Stimulated activated CD4-positive, alpha-beta T cell treated with anti-CD3 and anti-CD28 coated beads, Interleukin-4, amount 100 ng/mL, for 1 hour (primary cell): ENCODE measurements around the gene DPPA4.
"Not testable (repeated sequence)": the region's sequence is repeated elsewhere in the genome, so short reads cannot be mapped to it uniquely, and the experiment has no call there.

Experiments
- DNase-seq: peaks from one replicate; pipeline ENCODE4 v3.0.0-alpha.2; 2020

The DPPA4 gene, protein sequence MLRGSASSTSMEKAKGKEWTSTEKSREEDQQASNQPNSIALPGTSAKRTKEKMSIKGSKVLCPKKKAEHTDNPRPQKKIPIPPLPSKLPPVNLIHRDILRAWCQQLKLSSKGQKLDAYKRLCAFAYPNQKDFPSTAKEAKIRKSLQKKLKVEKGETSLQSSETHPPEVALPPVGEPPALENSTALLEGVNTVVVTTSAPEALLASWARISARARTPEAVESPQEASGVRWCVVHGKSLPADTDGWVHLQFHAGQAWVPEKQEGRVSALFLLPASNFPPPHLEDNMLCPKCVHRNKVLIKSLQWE

DNA sequence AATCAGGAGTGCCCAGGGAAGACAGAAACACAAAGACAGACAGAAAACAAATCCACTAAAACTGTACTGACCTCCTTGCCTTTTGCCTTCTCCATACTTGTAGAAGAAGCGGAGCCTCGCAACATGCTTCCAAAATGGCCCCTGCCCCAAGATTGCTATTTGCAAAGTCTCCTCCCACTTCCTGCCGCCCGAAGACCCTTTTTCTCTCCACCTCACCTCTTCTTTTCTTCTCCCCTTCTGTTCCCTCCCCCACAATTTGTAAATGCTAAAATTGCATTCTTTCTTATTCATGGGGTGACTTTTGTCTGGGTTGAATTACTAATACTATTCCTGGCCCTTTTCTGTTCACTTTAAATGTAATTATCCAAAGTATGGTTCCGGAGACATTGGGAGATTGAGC is at the start of gene DPPA4:
DPPA4 (minus strand) TSS at position 154 of the 400 bp plus-strand sequence; CDS start at position 125, 29 bp downstream.
- DNase-seq, result no peak

DNA sequence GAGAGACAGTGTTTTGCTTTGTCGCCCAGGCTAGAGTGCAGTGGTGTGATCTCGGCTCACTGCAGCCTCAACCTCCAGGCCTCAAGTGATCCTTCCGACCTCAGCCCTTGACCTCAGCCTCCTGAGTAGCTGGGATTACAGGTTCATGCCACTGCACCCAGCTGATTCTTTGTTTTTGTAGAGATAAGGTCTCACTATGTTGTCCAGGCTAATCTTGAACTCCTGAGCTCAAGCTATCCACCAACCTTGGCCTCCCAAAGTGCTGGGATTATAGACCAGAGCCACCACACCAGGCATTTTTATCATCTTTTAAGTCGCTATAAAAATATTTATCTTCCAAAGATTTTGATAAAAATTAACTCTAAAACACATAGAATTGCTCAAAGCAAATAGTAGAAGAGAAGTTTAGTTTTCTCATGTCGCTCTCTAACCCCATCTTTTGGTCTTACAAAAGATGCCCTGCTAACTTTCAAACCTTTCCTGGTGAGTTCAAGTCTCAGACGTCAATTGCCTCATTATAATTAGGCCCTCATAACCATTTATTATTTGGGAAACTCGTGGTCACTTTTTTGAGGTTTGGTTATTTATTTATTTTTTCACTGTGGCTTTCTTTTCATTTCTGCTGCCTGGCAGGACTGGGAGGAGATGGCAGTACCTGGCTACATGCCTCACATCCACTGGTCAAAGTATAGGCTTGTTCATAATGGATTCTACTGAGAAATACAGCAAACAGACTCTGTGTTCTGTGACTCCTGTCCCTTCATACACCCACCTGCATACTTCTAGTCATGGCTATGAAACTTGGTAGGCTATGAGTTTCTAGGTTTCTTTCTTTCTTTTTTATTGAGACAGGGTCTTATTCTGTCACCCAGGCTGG is 48.3 kb upstream of the DPPA4 start:
- no peak for DNase-seq

DNA sequence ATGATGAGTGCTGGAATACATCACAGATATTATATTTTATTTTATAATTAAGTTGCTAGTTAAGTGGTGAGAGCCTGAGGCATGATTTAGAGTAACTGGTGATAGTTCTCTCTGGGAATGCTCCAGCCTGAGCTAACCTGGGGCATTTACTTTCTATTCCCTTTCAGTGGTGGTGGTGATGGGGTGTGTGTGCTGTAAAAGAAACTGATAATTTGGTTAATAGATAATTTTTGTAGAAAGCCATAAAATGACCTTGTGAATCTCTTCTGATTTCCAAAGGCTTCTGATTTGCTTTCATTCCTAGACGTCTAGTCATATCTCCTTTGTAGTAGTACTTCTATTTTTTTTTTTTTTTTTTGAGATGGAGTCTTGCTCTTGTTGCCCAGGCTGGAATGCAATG is 46.8 kb upstream of the DPPA4 start:
- DNase-seq, result no peak

DNA sequence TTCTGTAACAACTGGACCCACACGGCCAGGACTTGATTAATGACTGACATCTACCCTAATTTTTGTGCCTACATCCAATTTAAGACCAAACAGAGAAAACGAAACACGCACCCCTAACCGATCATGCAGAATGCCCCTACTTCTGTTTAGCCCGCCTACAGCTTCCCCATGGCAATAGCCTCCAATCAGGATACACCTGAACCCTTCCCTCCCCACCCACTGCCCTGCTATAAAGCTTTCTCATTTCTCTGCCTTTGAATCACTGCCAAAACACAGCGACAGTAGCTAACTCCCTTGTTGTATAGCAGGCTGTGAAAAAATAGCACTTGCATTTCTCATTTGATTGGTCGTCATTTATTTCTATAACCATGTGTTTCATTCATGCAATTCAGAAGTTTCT is 45.2 kb upstream of the DPPA4 start:
- no peak for DNase-seq

DNA sequence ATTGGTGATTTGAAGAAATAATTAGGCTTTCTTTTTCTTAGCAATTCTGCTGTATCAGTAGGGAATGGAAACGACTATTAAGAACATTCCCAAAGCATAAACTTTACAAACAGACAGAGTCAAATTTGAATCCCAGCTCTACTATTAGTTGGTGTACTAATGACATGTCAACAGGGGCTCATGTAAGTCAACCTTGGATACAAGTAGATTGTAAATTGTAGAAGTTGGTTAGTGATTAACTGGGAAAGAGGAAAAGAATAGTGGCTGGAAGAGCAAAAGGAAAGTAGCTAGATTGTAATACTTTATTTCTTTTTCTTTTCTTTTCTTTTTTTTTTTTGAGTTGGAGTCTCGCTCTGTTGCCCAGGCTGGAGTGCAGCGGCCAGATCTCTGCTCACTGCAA is 38.6 kb upstream of the DPPA4 start:
- no peak for DNase-seq

DNA sequence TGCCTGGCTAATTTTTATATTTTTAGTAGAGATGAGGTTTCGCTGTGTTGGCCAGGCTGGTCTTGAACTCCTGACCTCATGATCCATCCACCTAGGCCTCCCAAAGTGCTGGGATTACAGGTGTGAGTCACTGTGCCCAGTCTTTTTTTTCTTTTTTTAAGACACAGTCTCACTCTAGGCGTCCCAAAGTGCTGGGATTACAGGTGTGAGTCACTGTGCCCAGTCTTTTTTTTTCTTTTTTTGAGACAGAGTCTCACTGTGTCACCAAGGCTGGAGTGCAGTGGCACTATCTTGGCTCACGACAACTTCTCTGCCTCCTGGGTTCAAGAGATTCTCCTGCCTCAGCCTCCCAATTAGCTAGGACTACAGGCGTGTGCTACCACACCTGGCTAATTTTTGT is 37.1 kb upstream of the DPPA4 start:
- not testable (repeated sequence) for DNase-seq

DNA sequence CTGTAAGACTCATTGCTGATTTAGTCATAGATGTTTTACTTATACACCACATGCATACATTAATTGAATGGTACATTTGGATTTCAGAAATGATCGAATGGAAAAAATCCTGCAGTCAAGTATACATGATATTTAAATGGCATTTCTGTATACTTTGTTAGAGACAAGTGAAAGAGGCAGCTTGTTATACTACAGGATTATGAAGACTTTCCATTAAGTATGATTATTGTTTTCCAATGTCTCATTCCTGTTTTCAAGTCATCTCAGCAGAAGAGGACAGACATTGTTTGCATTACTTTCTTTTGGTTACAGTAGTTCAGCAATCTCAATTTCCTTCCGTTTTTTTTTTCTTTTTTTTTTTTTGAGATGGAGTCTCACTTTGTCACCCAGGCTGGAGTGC is 36.6 kb upstream of the DPPA4 start:
- DNase-seq, result no peak

DNA sequence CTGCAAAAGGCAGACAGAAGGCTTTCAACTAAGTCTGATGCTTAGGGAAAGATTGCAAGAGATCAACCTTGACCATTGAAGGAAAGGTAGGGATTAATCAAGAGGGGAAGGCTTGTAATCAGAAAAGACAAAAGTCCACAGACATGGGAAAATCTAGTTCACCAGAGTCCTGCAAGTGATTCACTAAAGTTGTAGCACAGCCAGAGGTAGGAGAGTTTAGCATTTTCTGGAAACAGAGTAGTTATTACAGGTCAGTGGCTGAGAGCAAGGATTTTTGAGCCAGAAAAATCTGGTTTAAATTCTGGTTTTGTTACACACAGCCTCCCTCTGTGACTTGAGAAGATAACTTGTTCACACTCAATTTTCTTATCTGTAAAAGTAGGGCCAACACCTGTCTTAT is 35.3 kb upstream of the DPPA4 start:
- no peak for DNase-seq

DNA sequence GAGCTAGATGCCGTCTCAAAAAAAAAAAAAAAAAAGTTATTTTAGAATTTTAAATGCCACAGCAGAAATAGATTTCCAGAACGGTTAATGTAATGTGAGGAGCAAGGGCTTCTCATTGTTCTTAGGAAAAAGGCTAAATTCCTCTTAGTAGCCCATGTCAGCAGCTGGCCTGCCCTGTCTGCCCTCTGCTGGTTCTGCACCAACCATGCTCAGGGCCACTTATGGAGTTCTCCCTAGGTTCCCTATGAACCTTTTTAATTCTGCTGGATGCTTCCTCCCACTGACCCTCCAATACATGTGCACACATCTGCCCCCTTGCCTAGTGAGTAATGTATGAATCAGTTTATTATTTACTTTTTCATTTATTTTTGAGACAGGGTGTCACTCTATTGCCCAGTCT is 32.2 kb upstream of the DPPA4 start:
- no peak for DNase-seq

DNA sequence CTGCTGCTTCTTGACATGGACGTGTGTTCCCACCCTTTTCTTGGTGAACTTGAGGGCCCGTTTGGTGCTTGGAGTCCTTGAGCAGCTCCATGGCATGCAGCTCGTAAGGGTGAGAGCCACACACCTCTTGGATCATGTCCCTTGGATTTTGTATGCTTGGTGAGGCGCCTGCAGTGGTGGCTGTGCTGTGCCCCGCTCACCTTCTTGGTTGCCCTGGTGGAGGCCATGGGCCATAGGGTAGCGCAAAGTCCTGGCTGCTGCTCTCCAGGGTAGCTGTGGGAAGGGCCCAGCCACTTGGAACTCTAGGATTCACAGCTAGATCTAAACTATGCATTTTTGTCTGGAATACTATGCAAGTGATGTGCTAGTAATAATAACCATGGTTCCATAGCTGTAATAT is 26.7 kb upstream of the DPPA4 start:
- DNase-seq, result no peak

DNA sequence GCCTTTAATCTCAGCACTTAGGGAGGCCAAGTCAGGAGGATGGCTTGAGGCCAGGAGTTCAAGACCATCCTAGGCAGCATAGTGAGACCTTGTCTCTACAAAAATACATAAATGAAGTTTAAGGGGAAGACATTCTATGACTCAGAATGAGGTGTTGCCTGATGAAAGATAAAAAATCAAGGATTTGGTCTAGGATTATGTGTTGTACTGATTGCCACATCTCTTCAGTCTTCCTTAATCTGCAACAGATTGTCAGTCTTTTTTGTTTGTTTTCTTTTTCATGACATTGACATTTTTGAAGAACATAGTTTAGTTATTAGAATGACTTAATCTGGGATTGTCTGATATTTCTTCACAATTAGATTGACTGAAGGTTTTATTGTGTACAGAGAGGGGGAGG is 26.3 kb upstream of the DPPA4 start:
- no peak for DNase-seq

DNA sequence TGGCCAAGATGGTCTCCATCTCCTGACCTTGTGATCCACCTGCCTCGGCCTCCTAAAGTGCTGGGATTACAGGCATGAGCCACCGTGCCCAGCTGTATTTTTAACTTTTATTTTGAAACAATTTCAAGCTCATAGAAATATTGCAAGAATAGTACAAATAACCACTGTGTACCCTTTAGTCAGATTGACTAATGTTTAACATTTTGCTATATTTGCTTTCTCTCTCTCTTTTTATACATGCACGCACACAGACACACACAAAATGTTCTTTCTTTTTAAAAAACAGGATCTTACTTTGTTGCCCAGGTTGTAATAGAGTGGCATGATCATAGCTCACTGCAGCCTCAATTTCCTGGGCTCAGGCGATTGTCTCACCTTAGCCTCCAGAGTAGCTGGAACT is 25.5 kb upstream of the DPPA4 start:
- DNase-seq, result no peak

DNA sequence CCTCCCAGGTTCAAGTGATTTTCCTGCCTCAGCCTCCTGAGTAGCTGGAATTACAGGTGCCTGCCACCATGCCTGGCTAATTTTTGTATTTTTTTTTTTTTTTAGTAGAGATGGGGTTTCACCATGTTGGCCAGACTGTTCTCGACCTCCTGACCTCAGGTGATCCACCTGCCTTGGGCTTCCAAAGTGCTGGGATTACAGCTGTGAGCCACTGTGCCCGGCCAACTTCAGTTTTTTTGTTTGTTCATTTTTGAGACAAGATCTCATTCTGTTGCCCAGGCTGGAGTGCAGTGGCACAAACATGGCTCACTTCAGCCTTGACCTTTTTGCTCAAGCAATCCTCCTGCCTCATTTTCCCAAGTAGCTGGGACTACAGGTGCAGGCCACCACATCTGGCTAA is 21.5 kb upstream of the DPPA4 start:
- not testable (repeated sequence) for DNase-seq

DNA sequence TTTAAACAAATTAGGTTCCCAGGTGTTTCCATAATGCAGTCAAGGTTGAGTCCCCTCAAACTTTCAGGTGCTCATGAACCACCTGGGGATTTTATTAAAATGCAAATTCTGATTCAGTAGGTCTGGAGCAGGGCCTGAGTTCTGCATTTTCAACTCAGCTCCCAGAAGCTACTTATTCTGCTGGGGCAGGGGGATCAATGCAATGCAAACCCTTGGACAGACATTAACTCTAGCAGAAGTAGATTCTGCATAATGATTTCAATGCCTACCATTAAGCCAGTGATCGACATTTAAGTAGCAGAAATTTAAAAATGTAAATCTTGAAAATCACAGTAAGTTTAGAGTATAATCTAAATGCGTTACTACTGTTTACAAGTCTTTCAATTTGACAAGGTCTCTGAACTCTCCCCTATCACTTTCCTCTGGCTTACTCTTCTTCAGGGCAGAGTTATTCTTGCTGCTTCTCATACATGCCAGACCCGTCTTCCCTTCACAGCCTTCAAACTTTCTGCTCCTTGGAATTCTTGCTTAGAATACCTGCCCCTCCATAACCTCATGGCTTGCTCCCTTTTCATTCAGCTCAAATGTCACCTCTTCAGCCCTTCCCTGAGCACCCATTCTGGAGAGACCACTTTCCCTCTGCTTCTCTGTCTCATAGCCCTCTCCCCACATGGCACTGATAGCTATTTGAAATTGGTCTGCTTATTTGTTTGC is 19.3 kb upstream of the DPPA4 start:
- DNase-seq, result no peak

DNA sequence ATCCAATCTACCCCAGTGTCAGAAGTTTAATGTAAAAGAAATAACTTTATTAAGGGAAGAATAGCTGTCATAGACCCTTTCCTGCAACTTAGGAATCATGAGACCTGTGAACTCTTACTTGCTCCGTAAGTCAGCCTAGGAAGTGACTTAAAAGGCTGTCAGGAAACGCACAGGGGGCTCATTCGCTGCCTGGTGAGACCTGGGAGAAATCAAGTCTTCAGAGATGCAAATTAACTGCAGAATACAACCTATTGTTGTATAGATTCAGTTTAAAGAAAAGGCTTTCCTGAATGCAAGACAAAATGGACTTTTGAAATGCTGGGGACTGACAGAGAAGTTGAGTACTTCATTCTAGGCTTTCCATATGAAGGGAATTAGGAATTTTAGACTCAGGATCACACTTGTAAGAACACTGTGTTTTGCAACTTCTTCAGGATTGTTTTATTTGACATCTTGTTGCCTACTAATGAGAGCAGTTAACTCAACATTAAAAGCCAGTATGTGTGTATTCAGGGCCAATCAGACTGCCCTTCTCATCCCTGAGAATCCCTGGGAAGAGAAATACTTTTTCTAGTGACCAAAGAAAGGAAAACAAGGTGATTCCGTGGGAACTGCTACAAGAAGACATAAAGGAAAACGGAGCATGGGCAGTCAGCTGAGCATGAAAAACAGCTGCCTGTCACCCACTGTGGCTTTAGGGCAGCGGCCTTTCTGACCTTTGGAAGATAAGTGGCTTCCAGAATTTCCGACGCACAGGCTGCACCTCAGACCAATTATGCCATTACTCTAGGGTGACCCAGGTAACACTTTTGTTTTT is 18.5 kb upstream of the DPPA4 start:
- no peak for DNase-seq

DNA sequence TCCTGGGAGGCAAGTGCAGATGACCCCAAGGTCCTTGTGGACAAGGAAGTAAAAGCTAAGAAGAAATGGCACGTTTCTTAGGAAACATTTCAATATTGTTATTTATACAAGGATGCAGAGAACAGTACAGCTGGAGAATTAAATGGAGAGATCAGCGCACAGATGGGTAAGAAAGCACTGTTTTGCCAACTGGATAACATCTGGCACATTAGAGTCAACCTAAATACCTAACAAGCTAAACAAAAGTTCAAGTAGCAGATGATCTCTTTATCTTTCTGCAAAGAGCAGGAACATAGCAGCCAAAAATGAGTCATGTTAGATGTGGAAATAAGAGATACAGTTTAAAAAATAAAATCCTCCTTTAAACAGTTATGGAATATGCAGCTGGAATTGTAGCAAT is 15.7 kb upstream of the DPPA4 start:
- no peak for DNase-seq

DNA sequence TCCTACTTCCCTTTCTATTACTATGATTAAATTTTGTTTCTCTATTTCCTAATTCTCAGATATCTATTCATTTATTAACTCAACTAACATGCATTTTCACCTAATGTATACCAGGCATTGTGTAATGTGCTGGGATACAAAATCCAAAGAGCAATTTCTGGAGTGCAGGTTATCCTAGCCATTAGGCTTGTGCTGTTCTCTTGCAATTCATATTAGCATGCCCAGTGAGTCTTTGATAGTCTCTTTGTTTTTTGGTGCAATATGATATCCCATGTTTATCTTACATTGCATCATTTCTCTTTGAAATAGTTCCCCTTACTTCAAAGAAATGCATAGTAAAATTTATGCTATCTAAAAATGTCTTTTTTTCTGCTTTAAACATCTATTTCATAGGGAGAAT is 13.9 kb upstream of the DPPA4 start:
- DNase-seq, result no peak

DNA sequence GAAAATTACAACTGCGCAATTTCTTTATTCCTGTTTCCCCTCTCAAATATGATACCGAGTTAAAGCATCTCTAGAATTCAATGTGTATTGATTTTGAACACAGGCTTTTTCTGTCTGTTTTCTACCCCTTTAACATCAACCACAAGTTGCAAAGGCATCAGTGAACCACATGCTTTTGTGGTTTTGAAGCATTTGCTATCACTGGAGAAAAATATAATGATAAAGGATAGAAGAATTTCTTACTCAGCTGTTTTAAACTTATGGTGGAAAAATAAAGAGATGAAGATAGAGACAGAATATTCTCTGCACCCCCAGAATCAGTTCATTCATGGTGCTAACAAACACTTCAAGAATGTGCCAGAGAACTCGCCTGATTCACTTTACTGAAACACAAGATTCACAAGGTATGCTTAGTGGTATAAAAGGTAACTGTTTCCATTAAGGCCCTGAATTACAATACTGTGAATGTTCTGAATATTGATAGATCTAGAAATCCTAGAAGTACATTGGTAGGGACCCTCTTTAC is 9.5 kb upstream of the DPPA4 start:
- DNase-seq, result no peak

DNA sequence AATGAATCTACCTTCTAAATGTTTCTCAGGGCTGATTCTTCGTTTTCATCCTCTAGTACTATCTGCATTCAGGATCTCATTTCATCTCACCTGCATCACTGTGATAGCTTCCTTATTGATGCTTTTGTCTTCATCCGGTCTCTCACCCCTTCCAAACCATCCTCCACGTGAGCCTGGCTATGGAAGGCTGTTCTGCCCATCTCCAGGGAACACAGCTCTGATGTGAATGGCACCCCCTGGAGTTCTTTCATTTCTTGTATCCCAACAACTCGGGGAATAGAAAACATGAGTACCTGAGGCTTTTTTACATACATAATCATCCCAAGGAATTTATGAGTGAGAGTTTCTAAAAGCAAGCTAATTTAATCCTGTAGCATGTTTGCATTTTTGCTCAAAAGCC is 8.8 kb upstream of the DPPA4 start:
- DNase-seq, result no peak

DNA sequence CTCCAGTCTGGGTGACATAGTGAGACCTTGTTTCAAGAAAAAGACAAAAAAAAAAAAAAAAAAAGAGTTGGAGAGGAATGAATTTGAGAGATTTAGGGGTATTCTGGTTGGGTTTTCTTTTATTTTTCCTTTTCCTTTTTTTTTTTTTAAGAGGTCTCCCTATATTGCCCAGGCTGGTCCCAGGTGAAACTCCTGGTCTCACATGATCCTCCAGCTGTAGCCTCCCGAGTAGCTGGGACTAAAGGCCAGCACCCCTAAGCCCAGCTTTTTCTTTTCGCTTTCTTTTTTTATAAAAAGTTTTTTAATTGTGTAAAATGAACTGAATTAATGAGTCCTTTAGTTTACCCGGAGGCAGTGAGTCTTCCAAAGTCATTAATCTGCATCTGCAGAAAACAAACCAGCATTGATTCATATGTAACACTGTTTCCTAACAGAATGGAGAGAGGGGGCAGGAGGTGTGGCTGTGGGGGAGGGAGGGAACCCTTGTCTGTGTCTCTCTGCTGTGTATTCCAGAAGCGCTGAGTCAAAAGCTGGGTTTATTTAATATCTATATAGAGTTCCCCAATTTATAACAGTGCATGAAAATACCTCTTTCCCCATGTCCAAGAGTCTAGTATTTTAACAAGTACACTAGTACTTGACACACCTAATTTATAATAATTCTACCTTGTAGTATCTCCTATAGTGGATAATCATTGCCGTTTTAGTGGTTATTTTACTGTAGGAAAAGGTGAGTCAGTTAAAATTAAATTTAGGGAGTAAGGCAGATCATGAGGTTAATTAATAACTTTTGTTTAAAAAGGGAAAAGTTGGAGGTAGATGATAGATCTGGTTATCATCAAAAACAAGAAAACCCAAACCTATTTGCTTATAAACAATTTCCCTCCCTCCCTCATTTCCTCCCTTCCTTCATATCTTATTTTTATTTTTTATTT is 2.6 kb upstream of the DPPA4 start:
- DNase-seq, result no peak

DNA sequence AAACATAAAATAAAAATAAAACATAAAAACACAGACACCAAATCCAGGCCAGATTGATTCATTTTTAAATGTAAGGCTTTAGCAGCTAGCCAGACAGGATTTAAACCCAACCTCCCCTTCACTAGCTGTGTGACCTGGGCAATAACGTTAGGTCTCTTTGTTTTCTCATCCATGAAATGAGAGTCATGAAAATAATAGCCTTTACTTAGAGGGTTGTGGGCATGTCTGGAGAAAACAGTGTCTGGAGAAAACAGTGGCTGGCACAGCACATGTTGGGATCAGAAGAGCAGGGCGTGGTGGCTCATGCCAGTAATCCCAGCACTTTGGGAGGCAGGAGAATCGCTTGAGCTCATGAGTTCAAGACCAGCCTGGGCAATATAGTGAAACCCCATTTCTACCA is 1.9 kb upstream of the DPPA4 start:
- DNase-seq, result no peak

DNA sequence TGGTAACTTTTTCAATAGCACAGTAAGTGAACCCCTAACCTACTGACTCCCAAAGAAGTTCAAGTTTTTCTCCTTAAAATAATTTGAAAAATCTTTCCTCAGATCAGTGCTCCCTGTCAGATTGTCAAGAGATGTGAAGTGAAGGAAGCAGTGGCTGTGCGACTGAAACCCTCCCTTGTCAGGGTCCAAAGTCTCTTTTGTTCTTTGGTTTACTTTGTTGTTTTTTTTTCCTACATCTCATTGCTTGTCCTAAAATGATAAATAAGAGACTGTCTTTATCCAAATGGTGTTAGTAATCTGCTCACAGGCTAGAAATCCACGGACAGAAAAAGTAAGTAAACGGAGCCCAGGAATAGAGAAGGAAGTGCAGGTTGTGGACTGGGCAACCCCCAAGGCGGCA is 976 bp upstream of the DPPA4 start:
- DNase-seq, result no peak
